Cerebellar nuclear complex (tissue), 1 donor: ENCODE measurements around the gene STIMATE.

ENCODE experiments used
- DNase-seq, 2 experiments: peaks; one replicate each; lab custom pipeline; 2025; lab: John Stamatoyannopoulos, UW

The STIMATE gene

GRCh38 chr3:52893723-52894122 is 3.6 kb downstream of the STIMATE start:
- DNase-seq, result no peak

GRCh38 chr3:52892625-52893311 is 4.6 kb downstream of the STIMATE start:
- DNase-seq, result no peak

- no peak for DNase-seq
These were observed 5.1 kb downstream of the STIMATE start for GRCh38 chr3:52892290-52892624.

- no peak for DNase-seq
These were observed 5.7 kb downstream of the STIMATE start for GRCh38 chr3:52891615-52892081.

- DNase-seq, result no peak
These were observed 6.2 kb downstream of the STIMATE start for GRCh38 chr3:52891164-52891563.

GRCh38 chr3:52890735-52891134 is 6.6 kb downstream of the STIMATE start:
- DNase-seq, result no peak

- DNase-seq, result no peak
These were observed 7.4 kb downstream of the STIMATE start for GRCh38 chr3:52889901-52890300.

- no peak for DNase-seq
These were observed 10.2 kb downstream of the STIMATE start for GRCh38 chr3:52887166-52887565.

GRCh38 chr3:52886049-52886730 is 11.2 kb downstream of the STIMATE start:
- no peak for DNase-seq

- DNase-seq, result no peak
These were observed 15.0 kb downstream of the STIMATE start for GRCh38 chr3:52882377-52882776.

- no peak for DNase-seq
These were observed 15.5 kb downstream of the STIMATE start for GRCh38 chr3:52881871-52882270.

GRCh38 chr3:52880474-52880873 is 16.9 kb downstream of the STIMATE start:
- DNase-seq, result peak in 1 of 2 experiments; percentile 3

GRCh38 chr3:52880047-52880446 is 17.3 kb downstream of the STIMATE start:
- no peak for DNase-seq

GRCh38 chr3:52879581-52879980 is 17.8 kb downstream of the STIMATE start:
- DNase-seq, result no peak

GRCh38 chr3:52879090-52879489 is 18.3 kb downstream of the STIMATE start:
- no peak for DNase-seq

GRCh38 chr3:52877085-52877484 is 20.3 kb downstream of the STIMATE start:
- no peak for DNase-seq

- DNase-seq, result no peak
These were observed 22.3 kb downstream of the STIMATE start for GRCh38 chr3:52874864-52875587.

- DNase-seq, result no peak
These were observed 23.1 kb downstream of the STIMATE start for GRCh38 chr3:52874160-52874701.

- DNase-seq, result no peak
These were observed 23.8 kb downstream of the STIMATE start for GRCh38 chr3:52873433-52874159.

GRCh38 chr3:52872245-52872644 is 25.1 kb downstream of the STIMATE start:
- no peak for DNase-seq

GRCh38 chr3:52871761-52872160 is 25.6 kb downstream of the STIMATE start:
- DNase-seq, result no peak

GRCh38 chr3:52870471-52870870 is 26.9 kb downstream of the STIMATE start:
- no peak for DNase-seq
